ENCODE data around the gene GABPB2.

GABPB2 gene

GRCh38 chr1:151048645-151049032 lies 21.9 kb upstream of the GABPB2 start:
- peak overlapping the region; percentile 100 for H3K4me2 ChIP-seq (ENCODE audit: low read length)
- H3K9me3 ChIP-seq (replicated peaks; ENCODE audit: low read length), result no peaks in the 10 kb centered on the region
- H3K27me3 ChIP-seq (ENCODE audit: control insufficient read depth, insufficient read depth, low read length), result no peaks in the 10 kb centered on the region
- H3K4me1 ChIP-seq (ENCODE audit: control insufficient read depth, insufficient read depth, low read length), result peaks cover 16% of the 10 kb centered on the region
- peak overlapping the region; percentile 88 for H3K9ac ChIP-seq (ENCODE audit: low read depth, low read length)
- peaks cover 31% of the 10 kb centered on the region for H3K36me3 ChIP-seq (ENCODE audit: insufficient read depth, low read length)
- peak overlapping the region; percentile 84 for H3K4me3 ChIP-seq (ENCODE audit: low read length)

- Histone ChIP-seq H3K4me1 (ENCODE audit: control insufficient read depth, insufficient read depth, low read length) (peaks cover 16% of the 10 kb centered on the region), H3K36me3 (ENCODE audit: insufficient read depth, low read length) (peaks cover 40% of the 10 kb centered on the region)
Observed at GRCh38 chr1:151049458-151049857, 21.1 kb upstream of the GABPB2 start.

GRCh38 chr1:151050051-151050688 lies 20.4 kb upstream of the GABPB2 start:
- no peak overlapping the region for H3K4me3 ChIP-seq (ENCODE audit: low read length)
- H3K36me3 ChIP-seq (ENCODE audit: insufficient read depth, low read length), result peaks cover 47% of the 10 kb centered on the region
- no peak overlapping the region for H3K9ac ChIP-seq (ENCODE audit: low read depth, low read length)
- peaks cover 16% of the 10 kb centered on the region for H3K4me1 ChIP-seq (ENCODE audit: control insufficient read depth, insufficient read depth, low read length)
- no peaks in the 10 kb centered on the region for H3K27me3 ChIP-seq (ENCODE audit: control insufficient read depth, insufficient read depth, low read length)
- H3K4me2 ChIP-seq (ENCODE audit: low read length), result no peak overlapping the region
- H3K9me3 ChIP-seq (replicated peaks; ENCODE audit: low read length), result no peaks in the 10 kb centered on the region

More at GRCh38 chr1:151049458-151049857, 21.1 kb upstream of the GABPB2 start:
- Histone ChIP-seq H3K27me3 (ENCODE audit: control insufficient read depth, insufficient read depth, low read length) (no peaks in the 10 kb centered on the region), H3K9ac (ENCODE audit: low read depth, low read length) (no peak overlapping the region), H3K9me3 (replicated peaks; ENCODE audit: low read length) (no peaks in the 10 kb centered on the region), H3K4me3 (ENCODE audit: low read length) (no peak overlapping the region), H3K4me2 (ENCODE audit: low read length) (no peak overlapping the region)

- H3K4me2 ChIP-seq (ENCODE audit: low read length), result no peak overlapping the region
- H3K9me3 ChIP-seq (replicated peaks; ENCODE audit: low read length), result no peaks in the 10 kb centered on the region
- peaks cover 23% of the 10 kb centered on the region for H3K4me1 ChIP-seq (ENCODE audit: control insufficient read depth, insufficient read depth, low read length)
- H3K4me3 ChIP-seq (ENCODE audit: low read length), result no peak overlapping the region
- H3K9ac ChIP-seq (ENCODE audit: low read depth, low read length), result no peak overlapping the region
- no peaks in the 10 kb centered on the region for H3K27me3 ChIP-seq (ENCODE audit: control insufficient read depth, insufficient read depth, low read length)
- H3K36me3 ChIP-seq (ENCODE audit: insufficient read depth, low read length), result peaks cover 60% of the 10 kb centered on the region
Observed at GRCh38 chr1:151051356-151052009, 19.1 kb upstream of the GABPB2 start.

GRCh38 chr1:151054971-151055547 lies 15.5 kb upstream of the GABPB2 start:
- H3K4me1 ChIP-seq (ENCODE audit: control insufficient read depth, insufficient read depth, low read length), result peaks cover 22% of the 10 kb centered on the region
- H3K4me2 ChIP-seq (ENCODE audit: low read length), result no peak overlapping the region
- peaks cover 65% of the 10 kb centered on the region for H3K36me3 ChIP-seq (ENCODE audit: insufficient read depth, low read length)
- no peak overlapping the region for H3K4me3 ChIP-seq (ENCODE audit: low read length)
- H3K27me3 ChIP-seq (ENCODE audit: control insufficient read depth, insufficient read depth, low read length), result no peaks in the 10 kb centered on the region
- H3K9ac ChIP-seq (ENCODE audit: low read depth, low read length), result no peak overlapping the region
- H3K9me3 ChIP-seq (replicated peaks; ENCODE audit: low read length), result no peaks in the 10 kb centered on the region

- no peak overlapping the region for H3K4me3 ChIP-seq (ENCODE audit: low read length)
- peaks cover 64% of the 10 kb centered on the region for H3K36me3 ChIP-seq (ENCODE audit: insufficient read depth, low read length)
- H3K9me3 ChIP-seq (replicated peaks; ENCODE audit: low read length), result no peaks in the 10 kb centered on the region
- no peaks in the 10 kb centered on the region for H3K27me3 ChIP-seq (ENCODE audit: control insufficient read depth, insufficient read depth, low read length)
- no peak overlapping the region for H3K9ac ChIP-seq (ENCODE audit: low read depth, low read length)
- peak overlapping the region; percentile 96 for H3K4me2 ChIP-seq (ENCODE audit: low read length)
- H3K4me1 ChIP-seq (ENCODE audit: control insufficient read depth, insufficient read depth, low read length), result peaks cover 22% of the 10 kb centered on the region
Observed at GRCh38 chr1:151055581-151055980, 15.0 kb upstream of the GABPB2 start.

- peaks cover 22% of the 10 kb centered on the region for H3K4me1 ChIP-seq (ENCODE audit: control insufficient read depth, insufficient read depth, low read length)
- H3K36me3 ChIP-seq (ENCODE audit: insufficient read depth, low read length), result peaks cover 58% of the 10 kb centered on the region
Observed at GRCh38 chr1:151056149-151056548, 14.4 kb upstream of the GABPB2 start.

GRCh38 chr1:151058692-151059091 lies 11.9 kb upstream of the GABPB2 start:
- Histone ChIP-seq H3K27me3 (ENCODE audit: control insufficient read depth, insufficient read depth, low read length) (no peaks in the 10 kb centered on the region), H3K4me1 (ENCODE audit: control insufficient read depth, insufficient read depth, low read length) (peaks cover 36% of the 10 kb centered on the region), H3K9ac (ENCODE audit: low read depth, low read length) (peak overlapping the region; percentile 98), H3K4me2 (ENCODE audit: low read length) (peak overlapping the region; percentile 96), H3K36me3 (ENCODE audit: insufficient read depth, low read length) (peaks cover 33% of the 10 kb centered on the region), H3K9me3 (replicated peaks; ENCODE audit: low read length) (no peaks in the 10 kb centered on the region), H3K4me3 (ENCODE audit: low read length) (peak overlapping the region; percentile 97)

More at GRCh38 chr1:151056149-151056548, 14.4 kb upstream of the GABPB2 start:
- Histone ChIP-seq H3K4me3 (ENCODE audit: low read length) (no peak overlapping the region), H3K4me2 (ENCODE audit: low read length) (peak overlapping the region; percentile 96), H3K27me3 (ENCODE audit: control insufficient read depth, insufficient read depth, low read length) (no peaks in the 10 kb centered on the region), H3K9me3 (replicated peaks; ENCODE audit: low read length) (no peaks in the 10 kb centered on the region), H3K9ac (ENCODE audit: low read depth, low read length) (peak overlapping the region; percentile 98)

- peak within 1 kb of the TSS; percentile 96 for H3K4me2 ChIP-seq (ENCODE audit: low read length)
- H3K4me1 ChIP-seq (ENCODE audit: control insufficient read depth, insufficient read depth, low read length), result peaks cover 36% of the 10 kb centered on the region
- no peaks in the 10 kb centered on the region for H3K9me3 ChIP-seq (replicated peaks; ENCODE audit: low read length)
- peak within 1 kb of the TSS; percentile 97 for H3K4me3 ChIP-seq (ENCODE audit: low read length)
- H3K9ac ChIP-seq (ENCODE audit: low read depth, low read length), result peak within 1 kb of the TSS; percentile 98
- peaks cover 27% of the 10 kb centered on the region for H3K36me3 ChIP-seq (ENCODE audit: insufficient read depth, low read length)
- H3K27me3 ChIP-seq (ENCODE audit: control insufficient read depth, insufficient read depth, low read length), result no peaks in the 10 kb centered on the region
Observed at GRCh38 chr1:151059109-151060006, 11.2 kb upstream of the GABPB2 start, which contains the start of gene CDC42SE1. CDC42SE1 (minus strand) TSS chr1:151059622; CDS start chr1:151055730, 3,892 bp downstream.

- H3K9ac ChIP-seq (ENCODE audit: low read depth, low read length), result peak within 1 kb of the TSS; percentile 98
- peaks cover 19% of the 10 kb centered on the region for H3K36me3 ChIP-seq (ENCODE audit: insufficient read depth, low read length)
- peak within 1 kb of the TSS; percentile 97 for H3K4me3 ChIP-seq (ENCODE audit: low read length)
- no peaks in the 10 kb centered on the region for H3K27me3 ChIP-seq (ENCODE audit: control insufficient read depth, insufficient read depth, low read length)
- H3K9me3 ChIP-seq (replicated peaks; ENCODE audit: low read length), result no peaks in the 10 kb centered on the region
- peak within 1 kb of the TSS; percentile 96 for H3K4me2 ChIP-seq (ENCODE audit: low read length)
- H3K4me1 ChIP-seq (ENCODE audit: control insufficient read depth, insufficient read depth, low read length), result peaks cover 36% of the 10 kb centered on the region
Observed at GRCh38 chr1:151060007-151060656, 10.4 kb upstream of the GABPB2 start, which contains the start of gene MLLT11. MLLT11 (plus strand) TSS chr1:151060397; CDS start chr1:151067225, 6,828 bp downstream.

Measured in skeletal muscle satellite cell (primary cell).